ENCODE data around the gene ALDH3A1.

ALDH3A1 gene

GRCh38 chr17:19752216-19753050 is 4.3 kb upstream of the ALDH3A1 start:
- TF ChIP-seq TAF1 (IDR thresholded peaks at IDR 0.05; ENCODE audit: low read depth, low read length) (no peak), PAX5 (IDR thresholded peaks at IDR 0.05; ENCODE audit: insufficient read depth, low read length, severe bottlenecking) (no peak), POLR2AphosphoS5 (IDR thresholded peaks at IDR 0.05; ENCODE audit: low read depth, low read length) (no peak), POLR2A (IDR thresholded peaks at IDR 0.05; ENCODE audit: low read depth, low read length) (no peak), POU2F2 (IDR thresholded peaks at IDR 0.05; ENCODE audit: low read depth, low read length) (no peak), SPI1 (IDR thresholded peaks at IDR 0.05; ENCODE audit: low read depth, low read length) (no peak)
- FAIRE-seq: no peak
- no peak for DNase-seq (ENCODE audit: insufficient read length, low spot score)

GRCh38 chr17:19750835-19751234 is 2.7 kb upstream of the ALDH3A1 start:
- DNase-seq (ENCODE audit: insufficient read length, low spot score) (no peak), FAIRE-seq (no peak)

GRCh38 chr17:19750020-19750572 is 2.0 kb upstream of the ALDH3A1 start:
- TF ChIP-seq POLR2A (IDR thresholded peaks at IDR 0.05; ENCODE audit: low read depth, low read length): no peak
- no peak for TF ChIP-seq SPI1 (IDR thresholded peaks at IDR 0.05; ENCODE audit: low read depth, low read length)
- no peak for TF ChIP-seq POLR2AphosphoS5 (IDR thresholded peaks at IDR 0.05; ENCODE audit: low read depth, low read length)
- no peak for TF ChIP-seq POU2F2 (IDR thresholded peaks at IDR 0.05; ENCODE audit: low read depth, low read length)
- no peak for TF ChIP-seq TAF1 (IDR thresholded peaks at IDR 0.05; ENCODE audit: low read depth, low read length)
- TF ChIP-seq PAX5 (IDR thresholded peaks at IDR 0.05; ENCODE audit: insufficient read depth, low read length, severe bottlenecking): no peak
- no peak for FAIRE-seq
- DNase-seq (ENCODE audit: insufficient read length, low spot score): no peak

More at GRCh38 chr17:19750835-19751234, 2.7 kb upstream of the ALDH3A1 start:
- TF ChIP-seq SPI1 (IDR thresholded peaks at IDR 0.05; ENCODE audit: low read depth, low read length) (no peak), TAF1 (IDR thresholded peaks at IDR 0.05; ENCODE audit: low read depth, low read length) (no peak), POLR2AphosphoS5 (IDR thresholded peaks at IDR 0.05; ENCODE audit: low read depth, low read length) (no peak), POLR2A (IDR thresholded peaks at IDR 0.05; ENCODE audit: low read depth, low read length) (no peak), POU2F2 (IDR thresholded peaks at IDR 0.05; ENCODE audit: low read depth, low read length) (no peak), PAX5 (IDR thresholded peaks at IDR 0.05; ENCODE audit: insufficient read depth, low read length, severe bottlenecking) (no peak)

GRCh38 chr17:19748807-19749193 is 702 bp upstream of the ALDH3A1 start:
- FAIRE-seq: no peak
- TF ChIP-seq POLR2A (IDR thresholded peaks at IDR 0.05; ENCODE audit: low read depth, low read length) (no peak), SPI1 (IDR thresholded peaks at IDR 0.05; ENCODE audit: low read depth, low read length) (no peak), TAF1 (IDR thresholded peaks at IDR 0.05; ENCODE audit: low read depth, low read length) (no peak), PAX5 (IDR thresholded peaks at IDR 0.05; ENCODE audit: insufficient read depth, low read length, severe bottlenecking) (no peak), POU2F2 (IDR thresholded peaks at IDR 0.05; ENCODE audit: low read depth, low read length) (no peak), POLR2AphosphoS5 (IDR thresholded peaks at IDR 0.05; ENCODE audit: low read depth, low read length) (no peak)
- no peak for DNase-seq (ENCODE audit: insufficient read length, low spot score)

- TF ChIP-seq PAX5 (IDR thresholded peaks at IDR 0.05; ENCODE audit: insufficient read depth, low read length, severe bottlenecking) (no peak), POLR2A (IDR thresholded peaks at IDR 0.05; ENCODE audit: low read depth, low read length) (no peak), TAF1 (IDR thresholded peaks at IDR 0.05; ENCODE audit: low read depth, low read length) (no peak), POU2F2 (IDR thresholded peaks at IDR 0.05; ENCODE audit: low read depth, low read length) (no peak), POLR2AphosphoS5 (IDR thresholded peaks at IDR 0.05; ENCODE audit: low read depth, low read length) (no peak), SPI1 (IDR thresholded peaks at IDR 0.05; ENCODE audit: low read depth, low read length) (no peak)
- FAIRE-seq (no peak), DNase-seq (ENCODE audit: insufficient read length, low spot score) (no peak)
Observed at GRCh38 chr17:19747159-19747719, 859 bp downstream of the ALDH3A1 start.

GRCh38 chr17:19746517-19746916 is 1.6 kb downstream of the ALDH3A1 start:
- TF ChIP-seq POU2F2 (IDR thresholded peaks at IDR 0.05; ENCODE audit: low read depth, low read length): 0 out of 2 replicates have a peak, but pooled peaks have one; percentile 40
- TF ChIP-seq SPI1 (IDR thresholded peaks at IDR 0.05; ENCODE audit: low read depth, low read length): no peak
- no peak for DNase-seq (ENCODE audit: insufficient read length, low spot score)
- no peak for FAIRE-seq

GRCh38 chr17:19744922-19745757 is 3.0 kb downstream of the ALDH3A1 start:
- no peak for TF ChIP-seq SPI1 (IDR thresholded peaks at IDR 0.05; ENCODE audit: low read depth, low read length)
- 0 out of 2 replicates have a peak, but pooled peaks have one; percentile 41 for TF ChIP-seq POLR2A (IDR thresholded peaks at IDR 0.05; ENCODE audit: low read depth, low read length)
- TF ChIP-seq PAX5 (IDR thresholded peaks at IDR 0.05; ENCODE audit: insufficient read depth, low read length, severe bottlenecking): no peak
- TF ChIP-seq POU2F2 (IDR thresholded peaks at IDR 0.05; ENCODE audit: low read depth, low read length): no peak
- no peak for TF ChIP-seq POLR2AphosphoS5 (IDR thresholded peaks at IDR 0.05; ENCODE audit: low read depth, low read length)
- peak; percentile 45; the same call in 1 of the 2 replicates for TF ChIP-seq TAF1 (IDR thresholded peaks at IDR 0.05; ENCODE audit: low read depth, low read length)
- peak; percentile 92 for DNase-seq (ENCODE audit: insufficient read length, low spot score)
- FAIRE-seq: peak; percentile 99

GRCh38 chr17:19744492-19744891 is 3.6 kb downstream of the ALDH3A1 start:
- TF ChIP-seq PAX5 (IDR thresholded peaks at IDR 0.05; ENCODE audit: insufficient read depth, low read length, severe bottlenecking): no peak
- no peak for TF ChIP-seq TAF1 (IDR thresholded peaks at IDR 0.05; ENCODE audit: low read depth, low read length)
- TF ChIP-seq POLR2A (IDR thresholded peaks at IDR 0.05; ENCODE audit: low read depth, low read length): no peak
- no peak for TF ChIP-seq SPI1 (IDR thresholded peaks at IDR 0.05; ENCODE audit: low read depth, low read length)
- no peak for TF ChIP-seq POU2F2 (IDR thresholded peaks at IDR 0.05; ENCODE audit: low read depth, low read length)
- TF ChIP-seq POLR2AphosphoS5 (IDR thresholded peaks at IDR 0.05; ENCODE audit: low read depth, low read length): no peak
- DNase-seq (ENCODE audit: insufficient read length, low spot score): no peak
- no peak for FAIRE-seq
